ENCODE measurements around the gene FBXL19. TPM values are rescaled to one million over a fixed set of nuclear protein-coding genes. Genes with fewer than 3 reads are reported as not detected.

The FBXL19 gene
- total and polyA plus RNA-seq, 9 of the 15 experiments (the other 6 are each of a cell fraction or from before 2014, with no cell fraction given): 0.13 to 48.0 (median 13.5) TPM; not detected in 1

DNA sequence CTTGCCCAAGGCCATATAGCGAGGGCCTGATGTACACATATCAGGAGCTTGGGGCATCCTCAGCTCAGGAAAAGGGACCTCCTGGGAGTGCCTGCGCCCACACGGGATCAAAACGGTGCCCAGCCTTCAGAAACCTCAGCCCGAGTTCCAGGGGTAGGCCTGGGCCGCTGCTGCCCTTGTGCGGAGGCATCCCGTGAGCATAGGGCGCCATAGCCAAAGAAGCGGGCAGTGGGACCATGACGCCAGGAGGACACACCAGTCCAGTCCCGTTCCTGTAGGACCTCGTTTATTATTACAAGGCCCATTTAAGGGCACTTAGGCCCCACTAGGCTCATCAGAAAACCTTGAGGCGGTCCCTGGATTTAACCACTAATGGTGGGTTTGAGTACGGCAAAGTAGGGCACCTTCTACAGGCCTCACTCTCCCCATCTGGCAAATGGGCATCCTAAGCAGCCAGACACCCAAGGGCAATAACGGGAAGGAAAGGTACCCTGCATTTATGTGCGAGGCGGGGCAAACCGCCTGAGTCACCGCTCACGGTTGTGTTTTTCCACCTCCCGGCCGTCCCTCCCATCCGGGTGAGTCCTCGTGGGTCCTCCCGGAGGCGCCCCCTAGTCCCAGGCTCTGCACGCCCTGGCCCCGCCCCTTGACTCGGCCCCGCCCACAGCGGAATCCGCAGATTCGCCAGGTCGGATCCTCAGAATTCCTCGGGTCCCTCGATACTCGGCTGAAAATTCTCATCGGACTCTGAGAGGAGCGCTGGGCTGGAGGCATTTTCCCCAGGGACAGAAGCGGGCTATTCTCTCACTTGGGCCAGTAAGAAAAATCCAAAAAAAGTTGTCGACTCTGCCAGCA is 33.5 kb downstream of the FBXL19 start (continued):
- TF ChIP-seq, protein P1, sequence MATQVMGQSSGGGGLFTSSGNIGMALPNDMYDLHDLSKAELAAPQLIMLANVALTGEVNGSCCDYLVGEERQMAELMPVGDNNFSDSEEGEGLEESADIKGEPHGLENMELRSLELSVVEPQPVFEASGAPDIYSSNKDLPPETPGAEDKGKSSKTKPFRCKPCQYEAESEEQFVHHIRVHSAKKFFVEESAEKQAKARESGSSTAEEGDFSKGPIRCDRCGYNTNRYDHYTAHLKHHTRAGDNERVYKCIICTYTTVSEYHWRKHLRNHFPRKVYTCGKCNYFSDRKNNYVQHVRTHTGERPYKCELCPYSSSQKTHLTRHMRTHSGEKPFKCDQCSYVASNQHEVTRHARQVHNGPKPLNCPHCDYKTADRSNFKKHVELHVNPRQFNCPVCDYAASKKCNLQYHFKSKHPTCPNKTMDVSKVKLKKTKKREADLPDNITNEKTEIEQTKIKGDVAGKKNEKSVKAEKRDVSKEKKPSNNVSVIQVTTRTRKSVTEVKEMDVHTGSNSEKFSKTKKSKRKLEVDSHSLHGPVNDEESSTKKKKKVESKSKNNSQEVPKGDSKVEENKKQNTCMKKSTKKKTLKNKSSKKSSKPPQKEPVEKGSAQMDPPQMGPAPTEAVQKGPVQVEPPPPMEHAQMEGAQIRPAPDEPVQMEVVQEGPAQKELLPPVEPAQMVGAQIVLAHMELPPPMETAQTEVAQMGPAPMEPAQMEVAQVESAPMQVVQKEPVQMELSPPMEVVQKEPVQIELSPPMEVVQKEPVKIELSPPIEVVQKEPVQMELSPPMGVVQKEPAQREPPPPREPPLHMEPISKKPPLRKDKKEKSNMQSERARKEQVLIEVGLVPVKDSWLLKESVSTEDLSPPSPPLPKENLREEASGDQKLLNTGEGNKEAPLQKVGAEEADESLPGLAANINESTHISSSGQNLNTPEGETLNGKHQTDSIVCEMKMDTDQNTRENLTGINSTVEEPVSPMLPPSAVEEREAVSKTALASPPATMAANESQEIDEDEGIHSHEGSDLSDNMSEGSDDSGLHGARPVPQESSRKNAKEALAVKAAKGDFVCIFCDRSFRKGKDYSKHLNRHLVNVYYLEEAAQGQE (IDR thresholded peaks at IDR 0.05; ENCODE audit: borderline replicate concordance): no peak
- TF ChIP-seq, protein P1 (CRISPR knock-in tag; IDR thresholded peaks at IDR 0.05; ENCODE audit: low read depth): 0 out of 2 replicates have a peak, but pooled peaks have one; percentile 24
- TF ChIP-seq POLR2A (conservative IDR thresholded peaks at IDR 0.05) (peak; percentile 6), ZNF12 (CRISPR knock-in tag; IDR thresholded peaks at IDR 0.05) (peak; percentile 38), ZBTB17 (CRISPR knock-in tag; IDR thresholded peaks at IDR 0.05) (0 out of 2 replicates have a peak, but pooled peaks have one; percentile 46), ZNF764 (CRISPR knock-in tag; IDR thresholded peaks at IDR 0.05; ENCODE audit: low read depth) (no peak), RB1 (IDR thresholded peaks at IDR 0.05; ENCODE audit: low read depth) (peak; percentile 43; the same call in 1 of the 2 replicates), ZNF175 (CRISPR knock-in tag; IDR thresholded peaks at IDR 0.05; ENCODE audit: low read depth) (0 out of 2 replicates have a peak, but pooled peaks have one; percentile 52), TEAD4 (IDR thresholded peaks at IDR 0.05; ENCODE audit: low read length) (peak; percentile 52; the same call in 1 of the 2 replicates), TEAD4 (CRISPR knock-in tag; IDR thresholded peaks at IDR 0.05; ENCODE audit: borderline replicate concordance) (no peak), ZNF121 (CRISPR knock-in tag; conservative IDR thresholded peaks at IDR 0.05) (0 out of 2 replicates have a peak, but pooled peaks have one; percentile 29), GABPA (tag; conservative IDR thresholded peaks at IDR 0.05; ENCODE audit: low read depth) (no peak), ZNF436 (CRISPR knock-in tag; IDR thresholded peaks at IDR 0.05) (no peak), ETV5 (CRISPR knock-in tag; IDR thresholded peaks at IDR 0.05; ENCODE audit: low read depth) (peak; percentile 18; the same call in 1 of the 2 replicates), ZNF408 (CRISPR knock-in tag; IDR thresholded peaks at IDR 0.05; ENCODE audit: low read depth) (no peak), CC2D1A (IDR thresholded peaks at IDR 0.05) (peak; percentile 44; the same call in 1 of the 2 replicates), POLR3G (IDR thresholded peaks at IDR 0.05; ENCODE audit: extremely low read depth, insufficient read length, insufficient replicate concordance) (no peak), JUND (IDR thresholded peaks at IDR 0.05; ENCODE audit: borderline replicate concordance, low read depth, low read length) (peak; percentile 67), JUND (tag; IDR thresholded peaks at IDR 0.05; ENCODE audit: borderline replicate concordance, low read depth, low read length) (peak; percentile 18; the same call in 1 of the 3 replicates)
- TF ChIP-seq, protein P2, sequence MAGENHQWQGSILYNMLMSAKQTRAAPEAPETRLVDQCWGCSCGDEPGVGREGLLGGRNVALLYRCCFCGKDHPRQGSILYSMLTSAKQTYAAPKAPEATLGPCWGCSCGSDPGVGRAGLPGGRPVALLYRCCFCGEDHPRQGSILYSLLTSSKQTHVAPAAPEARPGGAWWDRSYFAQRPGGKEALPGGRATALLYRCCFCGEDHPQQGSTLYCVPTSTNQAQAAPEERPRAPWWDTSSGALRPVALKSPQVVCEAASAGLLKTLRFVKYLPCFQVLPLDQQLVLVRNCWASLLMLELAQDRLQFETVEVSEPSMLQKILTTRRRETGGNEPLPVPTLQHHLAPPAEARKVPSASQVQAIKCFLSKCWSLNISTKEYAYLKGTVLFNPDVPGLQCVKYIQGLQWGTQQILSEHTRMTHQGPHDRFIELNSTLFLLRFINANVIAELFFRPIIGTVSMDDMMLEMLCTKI (IDR thresholded peaks at IDR 0.05; ENCODE audit: partially characterized antibody): no peak

Data from K562 (cell line).